ENCODE results near the gene SLC2A11. TPM values are rescaled to one million over a fixed set of nuclear protein-coding genes. Genes with fewer than 3 reads are reported as not detected.

The SLC2A11 gene
- total and polyA plus RNA-seq, 9 of the 15 experiments (the other 6 are each of a cell fraction or from before 2014, with no cell fraction given), result 0.44 to 2.7 (median 2.1) TPM

GRCh38 chr22:23849009-23850006 is 8.4 kb upstream of the SLC2A11 start (continued):
- TF ChIP-seq, protein P1, sequence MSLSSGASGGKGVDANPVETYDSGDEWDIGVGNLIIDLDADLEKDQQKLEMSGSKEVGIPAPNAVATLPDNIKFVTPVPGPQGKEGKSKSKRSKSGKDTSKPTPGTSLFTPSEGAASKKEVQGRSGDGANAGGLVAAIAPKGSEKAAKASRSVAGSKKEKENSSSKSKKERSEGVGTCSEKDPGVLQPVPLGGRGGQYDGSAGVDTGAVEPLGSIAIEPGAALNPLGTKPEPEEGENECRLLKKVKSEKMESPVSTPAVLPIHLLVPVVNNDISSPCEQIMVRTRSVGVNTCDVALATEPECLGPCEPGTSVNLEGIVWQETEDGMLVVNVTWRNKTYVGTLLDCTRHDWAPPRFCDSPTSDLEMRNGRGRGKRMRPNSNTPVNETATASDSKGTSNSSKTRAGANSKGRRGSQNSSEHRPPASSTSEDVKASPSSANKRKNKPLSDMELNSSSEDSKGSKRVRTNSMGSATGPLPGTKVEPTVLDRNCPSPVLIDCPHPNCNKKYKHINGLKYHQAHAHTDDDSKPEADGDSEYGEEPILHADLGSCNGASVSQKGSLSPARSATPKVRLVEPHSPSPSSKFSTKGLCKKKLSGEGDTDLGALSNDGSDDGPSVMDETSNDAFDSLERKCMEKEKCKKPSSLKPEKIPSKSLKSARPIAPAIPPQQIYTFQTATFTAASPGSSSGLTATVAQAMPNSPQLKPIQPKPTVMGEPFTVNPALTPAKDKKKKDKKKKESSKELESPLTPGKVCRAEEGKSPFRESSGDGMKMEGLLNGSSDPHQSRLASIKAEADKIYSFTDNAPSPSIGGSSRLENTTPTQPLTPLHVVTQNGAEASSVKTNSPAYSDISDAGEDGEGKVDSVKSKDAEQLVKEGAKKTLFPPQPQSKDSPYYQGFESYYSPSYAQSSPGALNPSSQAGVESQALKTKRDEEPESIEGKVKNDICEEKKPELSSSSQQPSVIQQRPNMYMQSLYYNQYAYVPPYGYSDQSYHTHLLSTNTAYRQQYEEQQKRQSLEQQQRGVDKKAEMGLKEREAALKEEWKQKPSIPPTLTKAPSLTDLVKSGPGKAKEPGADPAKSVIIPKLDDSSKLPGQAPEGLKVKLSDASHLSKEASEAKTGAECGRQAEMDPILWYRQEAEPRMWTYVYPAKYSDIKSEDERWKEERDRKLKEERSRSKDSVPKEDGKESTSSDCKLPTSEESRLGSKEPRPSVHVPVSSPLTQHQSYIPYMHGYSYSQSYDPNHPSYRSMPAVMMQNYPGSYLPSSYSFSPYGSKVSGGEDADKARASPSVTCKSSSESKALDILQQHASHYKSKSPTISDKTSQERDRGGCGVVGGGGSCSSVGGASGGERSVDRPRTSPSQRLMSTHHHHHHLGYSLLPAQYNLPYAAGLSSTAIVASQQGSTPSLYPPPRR (CRISPR knock-in tag; IDR thresholded peaks at IDR 0.05; ENCODE audit: borderline replicate concordance), result no peak
- TF ChIP-seq KAT7 (CRISPR knock-in tag; IDR thresholded peaks at IDR 0.05; ENCODE audit: borderline replicate concordance) (no peak), SLC30A9 (CRISPR knock-in tag; IDR thresholded peaks at IDR 0.05) (no peak), CCAR2 (IDR thresholded peaks at IDR 0.05; ENCODE audit: low read depth, low read length) (no peak), ZNF23 (CRISPR knock-in tag; IDR thresholded peaks at IDR 0.05) (no peak), ZNF436 (CRISPR knock-in tag; IDR thresholded peaks at IDR 0.05) (no peak), ZNF766 (CRISPR knock-in tag; conservative IDR thresholded peaks at IDR 0.05) (no peak), PRMT5 (CRISPR knock-in tag; IDR thresholded peaks at IDR 0.05) (no peak), SRSF1 (IDR thresholded peaks at IDR 0.05; ENCODE audit: low read depth, low read length) (no peak), CTCFL (IDR thresholded peaks at IDR 0.05; ENCODE audit: borderline replicate concordance, insufficient read depth, low read depth, low read length, poor library complexity, severe bottlenecking) (no peak), CREM (IDR thresholded peaks at IDR 0.05; ENCODE audit: low read depth) (0 out of 2 replicates have a peak, but pooled peaks have one; percentile 41), TARDBP (IDR thresholded peaks at IDR 0.05) (no peak), ELF2 (CRISPR knock-in tag; IDR thresholded peaks at IDR 0.05) (no peak), BRD4 (IDR thresholded peaks at IDR 0.05) (no peak), ZNF354B (CRISPR knock-in tag; IDR thresholded peaks at IDR 0.05) (no peak)
- TF ChIP-seq, protein P2, sequence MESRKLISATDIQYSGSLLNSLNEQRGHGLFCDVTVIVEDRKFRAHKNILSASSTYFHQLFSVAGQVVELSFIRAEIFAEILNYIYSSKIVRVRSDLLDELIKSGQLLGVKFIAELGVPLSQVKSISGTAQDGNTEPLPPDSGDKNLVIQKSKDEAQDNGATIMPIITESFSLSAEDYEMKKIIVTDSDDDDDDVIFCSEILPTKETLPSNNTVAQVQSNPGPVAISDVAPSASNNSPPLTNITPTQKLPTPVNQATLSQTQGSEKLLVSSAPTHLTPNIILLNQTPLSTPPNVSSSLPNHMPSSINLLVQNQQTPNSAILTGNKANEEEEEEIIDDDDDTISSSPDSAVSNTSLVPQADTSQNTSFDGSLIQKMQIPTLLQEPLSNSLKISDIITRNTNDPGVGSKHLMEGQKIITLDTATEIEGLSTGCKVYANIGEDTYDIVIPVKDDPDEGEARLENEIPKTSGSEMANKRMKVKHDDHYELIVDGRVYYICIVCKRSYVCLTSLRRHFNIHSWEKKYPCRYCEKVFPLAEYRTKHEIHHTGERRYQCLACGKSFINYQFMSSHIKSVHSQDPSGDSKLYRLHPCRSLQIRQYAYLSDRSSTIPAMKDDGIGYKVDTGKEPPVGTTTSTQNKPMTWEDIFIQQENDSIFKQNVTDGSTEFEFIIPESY (CRISPR knock-in tag; IDR thresholded peaks at IDR 0.05), result no peak
- TF ChIP-seq, protein P3, sequence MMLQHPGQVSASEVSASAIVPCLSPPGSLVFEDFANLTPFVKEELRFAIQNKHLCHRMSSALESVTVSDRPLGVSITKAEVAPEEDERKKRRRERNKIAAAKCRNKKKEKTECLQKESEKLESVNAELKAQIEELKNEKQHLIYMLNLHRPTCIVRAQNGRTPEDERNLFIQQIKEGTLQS (IDR thresholded peaks at IDR 0.05), result no peak
- TF ChIP-seq, protein P3 (CRISPR knock-in tag; conservative IDR thresholded peaks at IDR 0.05), result no peak
